HepG2 (cell line): ENCODE results near the gene GDPD5. TPM values are rescaled to one million over a fixed set of nuclear protein-coding genes. Genes with fewer than 3 reads are reported as not detected.

ENCODE experiments used
- AHR ChIP-seq: IDR thresholded peaks from 2 replicates; pipeline ENCODE4 v1.6.1; 2018; ENCODE audit warnings: missing genetic modification reagents, missing compliant biosample characterization
- HOXA5 ChIP-seq: sonication (generic); formaldehyde crosslinking; IDR thresholded peaks from 2 replicates; pipeline ENCODE4 v1.4.0; 2020; ENCODE audit warnings: missing genetic modification reagents
- KDM6A ChIP-seq: IDR thresholded peaks from 2 replicates; pipeline ENCODE4 v1.6.1; 2016; ENCODE audit warnings: low read depth
- PAX8 ChIP-seq: sonication (generic); formaldehyde crosslinking; IDR thresholded peaks from 2 replicates; pipeline ENCODE4 v1.8.0; 2022; ENCODE audit warnings: mild to moderate bottlenecking, missing genetic modification reagents, borderline replicate concordance
- PHB2 ChIP-seq: fragments of 450-650 bp; IDR thresholded peaks from 2 replicates; pipeline ENCODE4 v1.6.1; 2018; ENCODE audit not compliant: partially characterized antibody
- PHF5A ChIP-seq: IDR thresholded peaks from one replicate; pipeline ENCODE4 v1.6.1; 2018; ENCODE audit warnings: low read depth, missing genetic modification reagents; ENCODE audit not compliant: unreplicated experiment
- RNF2 ChIP-seq: fragments of 450-650 bp; conservative IDR thresholded peaks from 2 replicates; pipeline ENCODE4 v1.6.1; 2016; ENCODE audit warnings: low read depth
- ZNF317 ChIP-seq: sonication (generic); formaldehyde crosslinking; IDR thresholded peaks from 2 replicates; pipeline ENCODE4 v1.5.0; 2020; ENCODE audit warnings: mild to moderate bottlenecking, missing genetic modification reagents
- ZNF335 ChIP-seq: sonication (generic); formaldehyde crosslinking; IDR thresholded peaks from 2 replicates; pipeline ENCODE4 v1.4.0; 2020; ENCODE audit warnings: missing genetic modification reagents
- ZNF607 ChIP-seq: sonication (generic); formaldehyde crosslinking; IDR thresholded peaks from 2 replicates; pipeline ENCODE4 v1.5.1; 2020; ENCODE audit warnings: missing genetic modification reagents, mild to moderate bottlenecking, borderline replicate concordance
- ZSCAN20 ChIP-seq: sonication (generic); formaldehyde crosslinking; IDR thresholded peaks from 2 replicates; pipeline ENCODE4 v1.4.0; 2020; ENCODE audit warnings: missing genetic modification reagents, mild to moderate bottlenecking, borderline replicate concordance
- polyA plus RNA-seq, 8 experiments: library from polyadenylated mRNA; depleted of rRNA in 3 of 8; stranded (reverse) in 7 of 8; unstranded in 1 of 8; fragments of >200 nt; fragmentation: Illumina TruSeq in 4 of 8; extraction: Trizol in 4 of 8; gene quantifications; 2 replicates each; pipeline versions ENCODE4 v1.2.1 to v1.2.3, GENCODE V29; 2011 to 2016; ENCODE audit warnings: low read depth in 4 of 8, missing spikeins in 1 of 8, mixed read lengths in 1 of 8; ENCODE audit not compliant: insufficient read depth in 1 of 8
- total RNA-seq, 5 experiments: library from RNA; depleted of rRNA; stranded (reverse); fragments of >200 nt; fragmentation: Illumina TruSeq; extraction: Trizol; gene quantifications; 2 replicates each; pipeline ENCODE4 v1.2.3, GENCODE V29; 2016; ENCODE audit warnings: low read depth in 1 of 5
- TF ChIP-seq, protein P1 (sequence below): sonication (generic); formaldehyde crosslinking; IDR thresholded peaks from 2 replicates; pipeline ENCODE4 v1.5.0; 2020; ENCODE audit warnings: mild to moderate bottlenecking, missing genetic modification reagents
- TF ChIP-seq, protein P2 (sequence below): sonication (generic); formaldehyde crosslinking; IDR thresholded peaks from 2 replicates; pipeline ENCODE4 v1.5.1; 2020; ENCODE audit warnings: missing genetic modification reagents, mild to moderate bottlenecking, borderline replicate concordance
- TF ChIP-seq, protein P3 (sequence below): sonication (generic); formaldehyde crosslinking; IDR thresholded peaks from 2 replicates; pipeline ENCODE4 v1.4.0; 2020; ENCODE audit warnings: missing genetic modification reagents

The GDPD5 gene
- total and polyA plus RNA-seq, 2 of the 13 experiments (the other 11 are each of a cell fraction or from before 2014, with no cell fraction given) = 55.0 to 67.5 TPM

DNA sequence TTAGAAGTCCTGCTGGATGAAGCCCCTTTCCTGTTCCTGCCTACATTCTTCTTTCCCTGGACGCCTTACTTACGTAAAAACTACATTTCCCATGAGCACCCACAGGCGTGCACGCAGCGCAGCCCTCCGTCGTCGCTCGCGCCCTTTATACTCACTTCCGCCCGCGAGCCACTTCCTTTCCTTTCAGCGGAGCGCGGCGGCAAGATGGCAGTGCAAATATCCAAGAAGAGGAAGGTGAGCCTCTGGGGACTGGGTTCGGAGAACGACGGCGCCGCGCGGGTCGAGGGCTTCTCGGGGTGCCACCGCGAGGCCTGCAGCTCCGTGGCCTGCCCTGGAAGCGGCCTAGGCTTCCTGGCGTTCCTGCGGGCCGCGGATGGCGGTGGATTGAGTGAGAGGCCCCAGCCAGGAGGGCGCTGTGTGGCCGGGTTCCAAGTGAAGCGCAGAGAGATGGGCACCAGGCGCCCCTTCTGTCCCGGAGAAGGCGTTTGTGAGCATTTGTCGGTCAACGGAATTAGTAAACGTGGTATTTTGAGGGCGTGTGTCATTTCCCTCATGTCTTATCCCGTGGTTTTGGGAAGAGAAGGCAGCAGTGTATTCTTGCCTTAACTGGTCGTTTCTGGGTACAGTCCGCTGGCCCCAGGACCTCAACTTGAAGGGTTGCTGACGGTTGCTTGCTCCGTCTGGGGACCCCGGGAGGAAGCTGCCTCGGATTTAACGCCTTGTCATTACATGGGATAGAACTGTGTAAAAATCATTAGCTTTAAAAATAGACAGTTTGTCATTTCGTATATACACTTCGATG lies 126.2 kb downstream of the GDPD5 start, which contains the start of gene RPS3 (continued):
- TF ChIP-seq, protein P1, sequence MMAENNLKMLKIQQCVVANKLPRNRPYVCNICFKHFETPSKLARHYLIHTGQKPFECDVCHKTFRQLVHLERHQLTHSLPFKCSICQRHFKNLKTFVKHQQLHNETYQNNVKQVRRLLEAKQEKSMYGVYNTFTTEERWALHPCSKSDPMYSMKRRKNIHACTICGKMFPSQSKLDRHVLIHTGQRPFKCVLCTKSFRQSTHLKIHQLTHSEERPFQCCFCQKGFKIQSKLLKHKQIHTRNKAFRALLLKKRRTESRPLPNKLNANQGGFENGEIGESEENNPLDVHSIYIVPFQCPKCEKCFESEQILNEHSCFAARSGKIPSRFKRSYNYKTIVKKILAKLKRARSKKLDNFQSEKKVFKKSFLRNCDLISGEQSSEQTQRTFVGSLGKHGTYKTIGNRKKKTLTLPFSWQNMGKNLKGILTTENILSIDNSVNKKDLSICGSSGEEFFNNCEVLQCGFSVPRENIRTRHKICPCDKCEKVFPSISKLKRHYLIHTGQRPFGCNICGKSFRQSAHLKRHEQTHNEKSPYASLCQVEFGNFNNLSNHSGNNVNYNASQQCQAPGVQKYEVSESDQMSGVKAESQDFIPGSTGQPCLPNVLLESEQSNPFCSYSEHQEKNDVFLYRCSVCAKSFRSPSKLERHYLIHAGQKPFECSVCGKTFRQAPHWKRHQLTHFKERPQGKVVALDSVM (CRISPR knock-in tag) = no peak
- peak; percentile 69 for TF ChIP-seq PHF5A (CRISPR knock-in tag)
- peak; percentile 93 for TF ChIP-seq AHR
- TF ChIP-seq, protein P2, sequence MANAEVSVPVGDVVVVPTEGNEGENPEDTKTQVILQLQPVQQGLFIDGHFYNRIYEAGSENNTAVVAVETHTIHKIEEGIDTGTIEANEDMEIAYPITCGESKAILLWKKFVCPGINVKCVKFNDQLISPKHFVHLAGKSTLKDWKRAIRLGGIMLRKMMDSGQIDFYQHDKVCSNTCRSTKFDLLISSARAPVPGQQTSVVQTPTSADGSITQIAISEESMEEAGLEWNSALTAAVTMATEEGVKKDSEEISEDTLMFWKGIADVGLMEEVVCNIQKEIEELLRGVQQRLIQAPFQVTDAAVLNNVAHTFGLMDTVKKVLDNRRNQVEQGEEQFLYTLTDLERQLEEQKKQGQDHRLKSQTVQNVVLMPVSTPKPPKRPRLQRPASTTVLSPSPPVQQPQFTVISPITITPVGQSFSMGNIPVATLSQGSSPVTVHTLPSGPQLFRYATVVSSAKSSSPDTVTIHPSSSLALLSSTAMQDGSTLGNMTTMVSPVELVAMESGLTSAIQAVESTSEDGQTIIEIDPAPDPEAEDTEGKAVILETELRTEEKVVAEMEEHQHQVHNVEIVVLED (CRISPR knock-in tag) = peak; percentile 100
- peak; percentile 91 for TF ChIP-seq ZNF335 (CRISPR knock-in tag)
- TF ChIP-seq, protein P3, sequence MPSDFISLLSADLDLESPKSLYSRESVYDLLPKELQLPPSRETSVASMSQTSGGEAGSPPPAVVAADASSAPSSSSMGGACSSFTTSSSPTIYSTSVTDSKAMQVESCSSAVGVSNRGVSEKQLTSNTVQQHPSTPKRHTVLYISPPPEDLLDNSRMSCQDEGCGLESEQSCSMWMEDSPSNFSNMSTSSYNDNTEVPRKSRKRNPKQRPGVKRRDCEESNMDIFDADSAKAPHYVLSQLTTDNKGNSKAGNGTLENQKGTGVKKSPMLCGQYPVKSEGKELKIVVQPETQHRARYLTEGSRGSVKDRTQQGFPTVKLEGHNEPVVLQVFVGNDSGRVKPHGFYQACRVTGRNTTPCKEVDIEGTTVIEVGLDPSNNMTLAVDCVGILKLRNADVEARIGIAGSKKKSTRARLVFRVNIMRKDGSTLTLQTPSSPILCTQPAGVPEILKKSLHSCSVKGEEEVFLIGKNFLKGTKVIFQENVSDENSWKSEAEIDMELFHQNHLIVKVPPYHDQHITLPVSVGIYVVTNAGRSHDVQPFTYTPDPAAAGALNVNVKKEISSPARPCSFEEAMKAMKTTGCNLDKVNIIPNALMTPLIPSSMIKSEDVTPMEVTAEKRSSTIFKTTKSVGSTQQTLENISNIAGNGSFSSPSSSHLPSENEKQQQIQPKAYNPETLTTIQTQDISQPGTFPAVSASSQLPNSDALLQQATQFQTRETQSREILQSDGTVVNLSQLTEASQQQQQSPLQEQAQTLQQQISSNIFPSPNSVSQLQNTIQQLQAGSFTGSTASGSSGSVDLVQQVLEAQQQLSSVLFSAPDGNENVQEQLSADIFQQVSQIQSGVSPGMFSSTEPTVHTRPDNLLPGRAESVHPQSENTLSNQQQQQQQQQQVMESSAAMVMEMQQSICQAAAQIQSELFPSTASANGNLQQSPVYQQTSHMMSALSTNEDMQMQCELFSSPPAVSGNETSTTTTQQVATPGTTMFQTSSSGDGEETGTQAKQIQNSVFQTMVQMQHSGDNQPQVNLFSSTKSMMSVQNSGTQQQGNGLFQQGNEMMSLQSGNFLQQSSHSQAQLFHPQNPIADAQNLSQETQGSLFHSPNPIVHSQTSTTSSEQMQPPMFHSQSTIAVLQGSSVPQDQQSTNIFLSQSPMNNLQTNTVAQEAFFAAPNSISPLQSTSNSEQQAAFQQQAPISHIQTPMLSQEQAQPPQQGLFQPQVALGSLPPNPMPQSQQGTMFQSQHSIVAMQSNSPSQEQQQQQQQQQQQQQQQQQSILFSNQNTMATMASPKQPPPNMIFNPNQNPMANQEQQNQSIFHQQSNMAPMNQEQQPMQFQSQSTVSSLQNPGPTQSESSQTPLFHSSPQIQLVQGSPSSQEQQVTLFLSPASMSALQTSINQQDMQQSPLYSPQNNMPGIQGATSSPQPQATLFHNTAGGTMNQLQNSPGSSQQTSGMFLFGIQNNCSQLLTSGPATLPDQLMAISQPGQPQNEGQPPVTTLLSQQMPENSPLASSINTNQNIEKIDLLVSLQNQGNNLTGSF = peak; percentile 67; the same call in 1 of the 2 replicates
- TF ChIP-seq ZSCAN20 (CRISPR knock-in tag) = no peak
- 0 out of 2 replicates have a peak, but pooled peaks have one; percentile 53 for TF ChIP-seq RNF2
- TF ChIP-seq ZNF317 (CRISPR knock-in tag) = peak; percentile 71; the same call in 1 of the 2 replicates
- no peak for TF ChIP-seq PHB2
- TF ChIP-seq HOXA5 (CRISPR knock-in tag) = peak; percentile 96
- TF ChIP-seq ZNF607 (CRISPR knock-in tag) = peak; percentile 89
- no peak for TF ChIP-seq KDM6A
- no peak for TF ChIP-seq PAX8 (CRISPR knock-in tag)
